Measurements from ENCODE around the gene XCL2. TPM values are rescaled to one million over a fixed set of nuclear protein-coding genes. Genes with fewer than 3 reads are reported as not detected.

XCL2 gene
- polyA plus RNA-seq, 1 donor from 2014 or later, result not detected

GRCh38 chr1:168499688-168500049 lies 44.1 kb downstream of the XCL2 start:
- H2AFZ ChIP-seq (ENCODE audit: low read depth, low read length), result no peak overlapping the region
- H3K27ac ChIP-seq (ENCODE audit: low read length), result no peak overlapping the region
- no peak for TF ChIP-seq POLR2AphosphoS5 (IDR thresholded peaks at IDR 0.05)
- TF ChIP-seq REST (IDR thresholded peaks at IDR 0.05; ENCODE audit: borderline replicate concordance), result no peak
- TF ChIP-seq CTCF (IDR thresholded peaks at IDR 0.05; ENCODE audit: poor library complexity, severe bottlenecking), result no peak
- no peak for TF ChIP-seq EZH2 (IDR thresholded peaks at IDR 0.05; ENCODE audit: borderline replicate concordance, insufficient read depth, low read length, poor library complexity, severe bottlenecking)
- TF ChIP-seq SMC3 (conservative IDR thresholded peaks at IDR 0.05; ENCODE audit: poor library complexity), result no peak
- no peaks in the 10 kb centered on the region for H3K9me2 ChIP-seq (ENCODE audit: insufficient read depth, low read length)
- H3K36me3 ChIP-seq (ENCODE audit: insufficient read depth, low read length), result no peaks in the 10 kb centered on the region
- no peaks in the 10 kb centered on the region for H3K9me3 ChIP-seq (ENCODE audit: low read length)
- no peaks in the 10 kb centered on the region for H3K27me3 ChIP-seq (ENCODE audit: insufficient read depth, low read depth, low read length)
- no peak overlapping the region for H3K4me2 ChIP-seq (ENCODE audit: low read length)
- H3K79me2 ChIP-seq (replicated peaks; ENCODE audit: insufficient read depth, low read length), result no peaks in the 10 kb centered on the region
- H3F3A ChIP-seq (ENCODE audit: insufficient read depth, low read length, poor library complexity, severe bottlenecking), result no peaks in the 10 kb centered on the region
- no peak overlapping the region for H3K9ac ChIP-seq (ENCODE audit: low read length)
- no peak overlapping the region for H3K4me3 ChIP-seq (ENCODE audit: low read length)
- no peaks in the 10 kb centered on the region for H4K20me1 ChIP-seq (ENCODE audit: insufficient read depth)

- H3K4me3 ChIP-seq (ENCODE audit: low read length), result no peak overlapping the region
- H3F3A ChIP-seq (ENCODE audit: insufficient read depth, low read length, poor library complexity, severe bottlenecking), result no peaks in the 10 kb centered on the region
- H3K27me3 ChIP-seq (ENCODE audit: insufficient read depth, low read depth, low read length), result no peaks in the 10 kb centered on the region
- no peaks in the 10 kb centered on the region for H3K9me3 ChIP-seq (ENCODE audit: low read length)
- no peak overlapping the region for H3K27ac ChIP-seq (ENCODE audit: low read length)
- no peaks in the 10 kb centered on the region for H3K79me2 ChIP-seq (replicated peaks; ENCODE audit: insufficient read depth, low read length)
- no peak overlapping the region for H3K9ac ChIP-seq (ENCODE audit: low read length)
- no peaks in the 10 kb centered on the region for H4K20me1 ChIP-seq (ENCODE audit: insufficient read depth)
- no peak overlapping the region for H2AFZ ChIP-seq (ENCODE audit: low read depth, low read length)
- H3K36me3 ChIP-seq (ENCODE audit: insufficient read depth, low read length), result no peaks in the 10 kb centered on the region
- H3K4me2 ChIP-seq (ENCODE audit: low read length), result no peak overlapping the region
- H3K9me2 ChIP-seq (ENCODE audit: insufficient read depth, low read length), result no peaks in the 10 kb centered on the region
- TF ChIP-seq RAD21 (conservative IDR thresholded peaks at IDR 0.05), result no peak
- no peak for TF ChIP-seq MXI1 (conservative IDR thresholded peaks at IDR 0.05; ENCODE audit: poor library complexity, severe bottlenecking)
- no peak for TF ChIP-seq TAF1 (IDR thresholded peaks at IDR 0.05; ENCODE audit: low read depth)
- TF ChIP-seq SMC3 (conservative IDR thresholded peaks at IDR 0.05; ENCODE audit: poor library complexity), result no peak
- TF ChIP-seq EP300 (conservative IDR thresholded peaks at IDR 0.05; ENCODE audit: poor library complexity, severe bottlenecking), result no peak
- no peak for TF ChIP-seq EZH2 (IDR thresholded peaks at IDR 0.05; ENCODE audit: borderline replicate concordance, insufficient read depth, low read length, poor library complexity, severe bottlenecking)
- no peak for TF ChIP-seq POLR2AphosphoS5 (IDR thresholded peaks at IDR 0.05)
- TF ChIP-seq CTCF (IDR thresholded peaks at IDR 0.05; ENCODE audit: poor library complexity, severe bottlenecking), result no peak
- no peak for TF ChIP-seq REST (IDR thresholded peaks at IDR 0.05; ENCODE audit: borderline replicate concordance)
Measured at GRCh38 chr1:168498956-168499687, 44.7 kb downstream of the XCL2 start.

All from neural cell (in vitro differentiated cells).